RWPE1 (cell line): Measurements from ENCODE around the gene EHD4.

Experiments
- CTCF ChIA-PET: fragments of 350-600 bp; sonication (Branson Sonifier 250); formaldehyde crosslinking; extraction: SDS; loops from one replicate; lab custom pipeline; 2021; lab: Yijun Ruan, JAX
- POLR2A ChIA-PET: fragments of 400-600 bp; formaldehyde crosslinking; extraction: SDS; loops from one replicate; lab custom pipeline; 2020; ENCODE audit warnings: antibody characterized with exemption; ENCODE audit not compliant: low non-redundant PET; lab: Yijun Ruan, JAX
- DNase-seq: peaks from one replicate; pipeline ENCODE4 v3.0.0; 2012; ENCODE audit warnings: low spot score
- H3K27ac ChIP-seq: fragments of 450-650 bp; 2 replicates; pipeline ENCODE4 v1.5.1; 2017
- CTCF ChIP-seq: fragments of 450-650 bp; conservative IDR thresholded peaks from 2 replicates; pipeline ENCODE4 v1.5.1; 2017; ENCODE audit warnings: low read depth, mild to moderate bottlenecking

The EHD4 gene

DNA sequence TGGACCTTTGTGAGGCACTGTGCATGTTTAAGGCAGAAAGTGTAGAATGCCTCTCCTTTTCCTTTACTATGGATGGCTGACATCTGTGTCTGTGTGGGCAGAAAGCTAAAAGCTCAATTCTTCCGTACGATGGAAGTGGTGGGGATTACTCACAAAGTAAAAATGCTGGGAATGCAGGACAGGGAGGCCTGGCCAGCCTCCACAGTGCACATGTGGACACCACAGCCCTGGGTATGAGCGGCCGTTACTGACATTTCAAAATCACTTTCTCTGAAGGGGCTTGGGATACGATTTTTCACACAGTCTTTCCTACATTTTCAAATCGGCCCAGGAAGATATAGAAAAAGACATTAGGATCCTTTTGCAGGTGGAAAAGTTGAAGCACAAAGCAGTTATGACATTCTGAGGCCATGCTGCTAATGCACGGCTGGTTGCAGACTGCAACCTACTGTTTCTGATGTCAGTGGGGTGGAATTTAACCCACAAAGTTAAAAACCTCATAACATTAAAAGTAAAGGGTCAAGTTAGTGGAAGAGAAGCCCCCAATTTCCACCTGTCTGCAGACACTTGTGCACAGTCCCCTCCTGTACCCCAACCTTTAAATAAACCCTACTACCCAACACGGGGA lies 27.9 kb downstream of the EHD4 start:
- H3K27ac ChIP-seq = peak overlapping the region; percentile 95
- TF ChIP-seq CTCF = no peak
- DNase-seq = peak; percentile 88
- POLR2A ChIA-PET = no interaction called here
- CTCF ChIA-PET = interaction anchor here (0.7 kb wide), 2 partner anchors 16 to 1653 kb away, joined by 3 to 4 read pairs; no protein-coding TSS in a partner anchor

DNA sequence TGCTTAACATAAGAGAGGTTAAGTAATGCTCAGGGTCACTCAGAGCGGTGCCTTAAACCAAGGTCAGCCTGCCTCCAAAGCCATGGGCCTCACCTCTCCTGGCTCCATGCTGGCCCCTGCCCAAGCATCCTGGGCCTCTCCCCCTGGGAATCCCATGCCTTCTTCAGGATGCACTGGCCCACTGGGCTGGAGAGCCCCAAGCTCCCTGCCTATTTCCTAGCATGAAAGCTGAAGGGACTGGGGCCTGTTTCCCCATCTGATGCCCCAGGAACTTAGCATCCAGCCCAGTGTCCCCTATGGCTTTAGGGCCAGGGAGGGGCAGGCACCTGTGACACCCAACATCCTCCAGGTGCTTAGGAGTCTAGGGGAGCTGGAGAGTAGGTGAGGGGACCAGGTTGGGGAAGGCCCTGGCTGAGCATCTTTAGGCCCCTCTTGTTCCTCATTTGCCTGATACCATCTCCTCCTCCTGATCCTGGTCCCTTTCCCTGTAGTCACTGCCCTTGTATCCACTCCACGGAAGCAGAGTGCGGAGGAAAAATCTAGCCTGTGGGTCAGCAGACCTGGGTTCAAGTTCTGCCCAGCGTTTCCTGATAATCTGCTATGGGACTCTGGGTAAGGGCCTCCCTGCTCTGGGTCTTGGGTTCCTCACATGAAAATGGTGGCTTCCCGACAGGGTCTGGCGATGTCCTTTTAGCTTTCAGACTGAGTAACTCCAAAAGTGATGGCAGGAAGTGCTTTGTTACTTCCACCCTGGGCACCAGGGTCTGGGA lies 28.6 kb downstream of the EHD4 start:
- TF ChIP-seq CTCF = no peak
- DNase-seq = no peak
- ChIA-PET CTCF (interaction anchor here (0.6 to 0.7 kb wide), 3 partner anchors 16 to 1653 kb away, joined by 3 to 11 read pairs (median 4); no protein-coding TSS in a partner anchor), POLR2A (no interaction called here)
- peak overlapping the region; percentile 95 for H3K27ac ChIP-seq

GRCh38 chr15:41942886-41943285 lies 29.5 kb downstream of the EHD4 start:
- TF ChIP-seq CTCF = no peak
- CTCF ChIA-PET = no interaction called here
- H3K27ac ChIP-seq = peak overlapping the region; percentile 95
- POLR2A ChIA-PET = no interaction called here
- no peak for DNase-seq

- no peak for TF ChIP-seq CTCF
- POLR2A ChIA-PET = no interaction called here
Observed at GRCh38 chr15:41941644-41942415, 30.5 kb downstream of the EHD4 start.

DNA sequence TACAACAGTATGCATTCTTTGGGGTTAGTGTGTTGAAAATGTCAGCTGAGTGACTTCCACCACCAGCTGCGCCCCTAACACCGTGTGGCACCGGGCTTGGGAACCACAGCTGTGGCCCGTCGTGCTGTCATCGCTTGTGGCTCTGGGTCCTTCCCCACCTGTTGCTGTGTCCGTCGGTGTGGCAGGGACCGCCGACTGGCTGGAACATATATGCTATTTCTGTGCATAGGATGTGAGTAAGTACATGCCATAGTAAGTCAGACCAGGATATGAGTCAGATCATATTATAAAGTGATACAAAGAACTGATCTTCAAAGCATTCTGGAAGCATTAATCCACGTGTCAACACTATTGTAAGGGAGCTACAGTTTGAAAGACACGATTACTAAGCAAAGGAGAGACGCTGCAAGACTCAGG lies 31.9 kb downstream of the EHD4 start:
- no peak for TF ChIP-seq CTCF
- DNase-seq = peak; percentile 90
- ChIA-PET POLR2A (interaction anchor here (0.7 kb wide), 1 partner anchor 13 kb away, joined by 4 read pairs; no protein-coding TSS in a partner anchor), CTCF (interaction anchor here (0.6 to 0.7 kb wide), 2 partner anchors 32 to 555 kb away, joined by 3 to 5 read pairs; no protein-coding TSS in a partner anchor)
- peak overlapping the region; percentile 83 for H3K27ac ChIP-seq

More at GRCh38 chr15:41941644-41942415, 30.5 kb downstream of the EHD4 start:
- DNase-seq = no peak
- CTCF ChIA-PET = no interaction called here
- H3K27ac ChIP-seq = peak overlapping the region; percentile 95

DNA sequence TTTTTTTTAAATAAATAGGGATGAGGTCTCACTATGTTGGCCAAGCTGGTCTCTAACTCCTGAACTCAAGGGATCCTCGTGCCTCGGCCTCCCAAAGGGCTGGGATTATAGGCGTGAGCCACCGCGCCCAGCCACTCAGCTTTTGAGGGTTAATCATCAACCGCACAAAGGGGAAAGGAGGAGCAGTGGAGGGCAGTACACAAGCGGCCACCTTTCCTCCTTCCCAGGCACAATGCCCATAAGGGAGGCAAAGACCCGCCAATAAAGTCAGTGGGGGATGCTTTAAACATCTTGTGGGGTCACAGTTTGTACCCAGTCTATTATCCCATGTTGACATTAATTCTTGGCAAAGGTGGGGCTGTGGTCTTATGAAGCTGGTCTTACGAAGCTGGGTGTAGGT lies 32.4 kb downstream of the EHD4 start:
- POLR2A ChIA-PET = no interaction called here
- peak overlapping the region; percentile 83 for H3K27ac ChIP-seq
- CTCF ChIA-PET = interaction anchor here (0.7 kb wide), 1 partner anchor 556 kb away, joined by 5 read pairs; no protein-coding TSS in a partner anchor
- no peak for DNase-seq
- no peak for TF ChIP-seq CTCF
